ENCODE measurements around the gene DPEP3. TPM values are rescaled to one million over a fixed set of nuclear protein-coding genes. Genes with fewer than 3 reads are reported as not detected.

Gene DPEP3
- total and polyA plus RNA-seq, 2 experiments from 2014 or later, result not detected

DNA sequence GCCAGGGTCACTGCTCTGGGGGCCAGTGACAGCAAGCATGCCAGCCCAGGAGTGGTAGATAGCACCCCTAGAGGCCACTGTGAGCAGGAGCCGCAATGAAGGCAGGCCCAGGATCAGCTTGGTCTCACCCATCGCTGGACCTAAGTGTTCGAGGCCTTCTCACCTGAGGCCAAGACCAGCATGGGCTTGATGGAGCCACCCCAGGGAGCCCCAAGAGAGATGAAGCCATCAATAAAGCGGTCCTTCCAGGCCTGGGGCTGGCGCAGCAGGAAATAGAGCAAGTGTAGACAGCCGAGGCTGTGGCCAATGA, 38.1 kb downstream of the DPEP3 start:
- Histone ChIP-seq H3K4me3 (no peak overlapping the region), H3K4me2 (no peak overlapping the region), H3K9me3 (ENCODE audit: low read depth) (no peaks in the 10 kb centered on the region), H3K79me2 (peaks cover 23% of the 10 kb centered on the region), H4K20me1 (ENCODE audit: insufficient read depth, poor library complexity, severe bottlenecking) (no peaks in the 10 kb centered on the region), H3K9me2 (replicated peaks; ENCODE audit: insufficient read depth) (no peaks in the 10 kb centered on the region), H2AFZ (no peak overlapping the region), H3K4me1 (ENCODE audit: insufficient read depth) (peaks cover 4% of the 10 kb centered on the region), H3K27ac (no peak overlapping the region), H3K27me3 (no peaks in the 10 kb centered on the region), H3K36me3 (replicated peaks; ENCODE audit: insufficient read depth, low read depth) (no peaks in the 10 kb centered on the region)
- whole genome bisulfite sequencing (ENCODE audit: low lambda C conversion rate, missing lambda C conversion rate), result 84% methylated on average over 6 of the region's 6 CpGs
- TF ChIP-seq EZH2phosphoT487 (IDR thresholded peaks at IDR 0.05; ENCODE audit: low read depth, severe bottlenecking, unreplicated experiment) (no peak), EZH2 (IDR thresholded peaks at IDR 0.05; ENCODE audit: borderline replicate concordance) (no peak), CTCF (IDR thresholded peaks at IDR 0.05; ENCODE audit: poor library complexity) (peak; percentile 53)
- DNase-seq (ENCODE audit: low spot score), result peak; percentile 55

- Histone ChIP-seq H4K20me1 (ENCODE audit: insufficient read depth, poor library complexity, severe bottlenecking) (no peaks in the 10 kb centered on the region), H3K27me3 (no peaks in the 10 kb centered on the region), H3K4me2 (no peak overlapping the region), H3K4me3 (no peak overlapping the region), H3K79me2 (peaks cover 24% of the 10 kb centered on the region), H3K4me1 (ENCODE audit: insufficient read depth) (peaks cover 8% of the 10 kb centered on the region), H3K9me3 (ENCODE audit: low read depth) (no peaks in the 10 kb centered on the region), H2AFZ (no peak overlapping the region), H3K27ac (no peak overlapping the region), H3K9me2 (replicated peaks; ENCODE audit: insufficient read depth) (no peaks in the 10 kb centered on the region), H3K36me3 (replicated peaks; ENCODE audit: insufficient read depth, low read depth) (no peaks in the 10 kb centered on the region)
- no peak for DNase-seq (ENCODE audit: low spot score)
- TF ChIP-seq CTCF (IDR thresholded peaks at IDR 0.05; ENCODE audit: poor library complexity), result no peak
- TF ChIP-seq EZH2 (IDR thresholded peaks at IDR 0.05; ENCODE audit: borderline replicate concordance), result no peak
- 91% methylated on average over 9 of the region's 9 CpGs for WGBS (ENCODE audit: low lambda C conversion rate, missing lambda C conversion rate)
Measured at GRCh38 chr16:67941469-67942199, 38.7 kb downstream of the DPEP3 start.

- H3K36me3 ChIP-seq (replicated peaks; ENCODE audit: insufficient read depth, low read depth), result no peaks in the 10 kb centered on the region
- H3K4me1 ChIP-seq (ENCODE audit: insufficient read depth), result peaks cover 8% of the 10 kb centered on the region
- no peaks in the 10 kb centered on the region for H3K27me3 ChIP-seq
- H3K79me2 ChIP-seq, result peaks cover 24% of the 10 kb centered on the region
- no peaks in the 10 kb centered on the region for H3K9me3 ChIP-seq (ENCODE audit: low read depth)
- 99% methylated on average over 5 of the region's 5 CpGs for WGBS (ENCODE audit: low lambda C conversion rate, missing lambda C conversion rate)
- no peak overlapping the region for H3K4me3 ChIP-seq
- H3K27ac ChIP-seq, result no peak overlapping the region
- TF ChIP-seq EZH2 (IDR thresholded peaks at IDR 0.05; ENCODE audit: borderline replicate concordance) (no peak), CTCF (IDR thresholded peaks at IDR 0.05; ENCODE audit: poor library complexity) (no peak), EZH2phosphoT487 (IDR thresholded peaks at IDR 0.05; ENCODE audit: low read depth, severe bottlenecking, unreplicated experiment) (no peak)
- H4K20me1 ChIP-seq (ENCODE audit: insufficient read depth, poor library complexity, severe bottlenecking), result no peaks in the 10 kb centered on the region
- H3K9me2 ChIP-seq (replicated peaks; ENCODE audit: insufficient read depth), result no peaks in the 10 kb centered on the region
- DNase-seq (ENCODE audit: low spot score), result no peak
- H2AFZ ChIP-seq, result no peak overlapping the region
- no peak overlapping the region for H3K4me2 ChIP-seq
Measured at GRCh38 chr16:67940446-67941089, 39.7 kb downstream of the DPEP3 start.
